Measurements from ENCODE around the gene SHISA5. TPM values are rescaled to one million over a fixed set of nuclear protein-coding genes. Genes with fewer than 3 reads are reported as not detected.

Gene SHISA5
- total and polyA plus RNA-seq, 2 of the 8 experiments (the other 6 are each of a cell fraction or from before 2014, with no cell fraction given): 196 to 315 TPM

DNA sequence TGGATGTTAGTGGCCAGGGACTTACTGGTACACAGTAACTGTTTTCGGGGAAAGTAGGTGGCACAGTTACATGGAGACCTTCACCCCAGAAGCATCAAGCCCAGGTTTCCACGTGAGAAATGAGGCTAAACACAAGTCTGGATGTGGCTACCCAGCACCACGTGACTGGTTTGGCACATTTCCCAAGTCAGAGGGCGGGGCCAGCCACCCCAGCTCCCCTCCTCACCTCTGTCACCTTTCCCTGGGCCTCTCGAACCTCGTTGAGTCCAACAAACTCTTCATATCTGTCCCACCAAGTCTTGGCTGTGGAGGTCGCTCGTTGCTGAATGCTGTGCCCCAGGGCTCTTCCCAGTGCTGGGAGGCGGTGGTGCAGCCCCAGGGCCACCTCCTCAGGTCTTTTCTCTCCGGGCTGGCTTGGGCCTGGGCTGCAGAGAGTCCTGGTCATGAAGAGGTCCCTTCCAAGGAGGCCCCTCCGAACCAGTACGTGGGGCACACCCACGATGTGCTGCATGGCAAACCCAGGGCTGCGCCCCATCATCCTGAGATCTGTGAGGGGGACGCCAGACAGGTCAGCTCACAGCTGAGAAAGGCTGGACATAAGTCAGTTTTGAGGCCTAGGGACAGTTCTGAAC is 69.3 kb downstream of the SHISA5 start (continued):
- TF ChIP-seq CEBPB (IDR thresholded peaks at IDR 0.05; ENCODE audit: low read depth, low read length): no peak
- no peak for TF ChIP-seq CREB1 (IDR thresholded peaks at IDR 0.05)
- no peak for TF ChIP-seq CBX8 (IDR thresholded peaks at IDR 0.05; ENCODE audit: borderline replicate concordance, low read depth, low read length)
- TF ChIP-seq CHD2 (IDR thresholded peaks at IDR 0.05; ENCODE audit: low read length): no peak
- no peak for TF ChIP-seq CBX5 (IDR thresholded peaks at IDR 0.05; ENCODE audit: low read depth, low read length)
- TF ChIP-seq SP1 (IDR thresholded peaks at IDR 0.05; ENCODE audit: low read depth, low read length): no peak

All from H1 (cell line).